ENCODE data around the gene MYL7.
"Not testable (repeated sequence)": the region's sequence is repeated elsewhere in the genome, so short reads cannot be mapped to it uniquely, and the experiment has no call there.

Gene MYL7, protein sequence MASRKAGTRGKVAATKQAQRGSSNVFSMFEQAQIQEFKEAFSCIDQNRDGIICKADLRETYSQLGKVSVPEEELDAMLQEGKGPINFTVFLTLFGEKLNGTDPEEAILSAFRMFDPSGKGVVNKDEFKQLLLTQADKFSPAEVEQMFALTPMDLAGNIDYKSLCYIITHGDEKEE

DNA sequence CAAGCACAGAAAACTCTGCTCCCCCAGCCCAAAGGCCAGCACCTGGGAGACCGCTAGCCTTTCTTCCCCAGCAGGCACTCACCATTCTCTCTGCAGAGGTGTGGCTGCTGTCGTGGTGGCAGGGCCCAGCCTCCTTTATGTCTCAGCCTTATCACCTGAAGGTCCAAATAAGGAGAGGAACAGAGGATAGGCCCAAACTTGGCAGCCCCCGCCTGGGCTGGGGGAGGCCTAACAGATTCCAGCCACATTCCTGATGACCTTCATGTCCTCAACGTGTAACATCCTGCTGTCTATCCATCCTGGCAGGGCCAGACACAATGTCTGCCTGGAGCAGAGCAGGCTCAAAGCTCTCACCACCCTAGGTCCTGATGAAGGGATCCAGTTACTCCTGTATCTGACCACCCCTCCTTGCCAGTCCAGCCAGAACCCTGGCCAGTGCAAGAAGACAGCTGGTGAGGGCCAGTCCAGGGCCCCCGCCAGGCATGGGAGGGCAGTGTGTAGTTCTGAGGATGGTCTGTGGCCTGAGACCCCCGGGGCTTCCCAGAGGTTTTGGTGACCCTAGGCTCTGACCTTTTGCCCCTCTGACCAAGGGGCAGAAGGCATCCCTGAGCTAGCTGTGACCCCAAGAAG lies at the start of gene MYL7:
Gene MYL7 (minus strand): TSS at position 112 of the 630 bp plus-strand sequence. CDS start 27 bp downstream, at position 85.
- no peak for DNase-seq

DNA sequence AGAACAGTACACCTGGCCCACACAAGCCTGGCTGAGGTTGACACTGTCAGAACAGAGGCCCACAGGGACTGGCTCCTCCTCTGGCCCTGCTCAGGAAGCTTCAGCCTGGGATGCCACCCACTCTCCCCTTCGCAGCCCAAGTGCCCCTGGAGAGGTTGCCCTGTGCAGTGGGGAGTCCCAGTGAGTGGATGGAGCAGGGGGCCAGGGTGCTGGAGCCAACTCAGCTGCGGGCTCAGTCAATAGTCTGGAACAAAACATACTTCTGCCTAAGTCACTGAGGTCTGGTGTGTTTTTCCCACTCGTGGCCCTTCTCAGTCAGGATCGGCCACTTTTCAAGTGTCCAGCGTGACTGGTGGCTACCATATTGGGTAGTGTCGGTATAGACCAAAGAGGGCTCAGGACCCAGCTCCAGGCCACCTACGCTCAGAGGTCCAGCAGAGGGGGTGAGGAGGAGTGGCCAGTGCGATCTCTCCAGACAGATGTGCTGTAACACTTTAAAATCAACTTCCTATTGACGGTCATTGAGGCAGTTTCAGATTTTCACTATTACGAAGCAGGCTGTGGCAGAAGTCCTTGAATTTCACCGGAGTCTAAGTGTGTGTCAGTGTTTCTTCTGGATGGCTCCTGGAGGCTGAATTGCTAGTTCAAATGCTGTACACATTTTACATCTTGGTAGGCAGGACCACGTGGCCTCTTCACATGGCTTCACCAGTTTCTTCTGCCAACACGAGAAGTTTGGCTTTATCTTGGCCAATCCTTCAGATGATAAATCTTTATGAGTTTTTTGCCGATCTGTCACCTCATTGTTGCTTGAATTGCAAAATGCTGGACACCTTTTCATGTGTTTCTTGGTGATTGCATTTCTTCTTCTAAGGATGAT lies 49.1 kb upstream of the MYL7 start:
- DNase-seq: peak in 1 of 3 experiments; percentile 33

DNA sequence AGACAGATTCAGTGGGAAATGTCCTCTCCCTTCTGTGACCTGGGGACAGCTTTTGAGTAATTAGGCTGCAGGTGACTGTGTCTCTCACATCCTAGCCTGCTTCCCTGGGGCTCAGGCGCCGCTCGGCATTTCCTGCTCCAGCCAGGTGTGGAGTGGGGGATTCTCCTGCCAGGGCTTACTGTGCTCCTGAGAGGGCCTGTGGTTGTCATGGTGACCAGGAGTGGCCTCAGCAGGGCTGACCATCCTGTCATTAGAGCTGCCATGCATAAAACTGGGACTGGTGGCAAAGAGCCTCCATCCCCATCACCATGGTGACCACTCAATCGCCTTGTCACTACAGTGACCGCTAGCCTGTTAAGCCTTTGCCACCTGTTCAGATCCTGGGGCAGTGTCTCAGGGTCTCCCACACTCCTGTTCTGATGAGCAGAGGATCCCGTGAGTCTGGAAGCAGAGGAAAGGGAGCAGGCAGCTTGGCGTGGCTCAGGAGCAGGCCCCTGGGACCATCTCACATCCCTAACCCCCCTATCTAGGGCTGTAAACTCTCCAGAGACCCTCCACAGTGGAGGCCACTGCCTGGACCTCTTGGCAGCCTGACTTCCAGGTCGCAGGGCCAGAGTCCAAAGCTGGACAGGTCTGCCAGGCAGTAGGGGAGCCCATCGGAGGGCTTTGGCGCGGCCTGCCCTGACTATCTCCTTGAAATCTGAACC lies 48.3 kb upstream of the MYL7 start, which contains the start of gene GCK:
Gene GCK (minus strand): TSS at position 154 of the 707 bp plus-strand sequence. CDS start 486 bp downstream, outside the sequence.
- DNase-seq: peak; percentile 91 to 100 (median 95)

DNA sequence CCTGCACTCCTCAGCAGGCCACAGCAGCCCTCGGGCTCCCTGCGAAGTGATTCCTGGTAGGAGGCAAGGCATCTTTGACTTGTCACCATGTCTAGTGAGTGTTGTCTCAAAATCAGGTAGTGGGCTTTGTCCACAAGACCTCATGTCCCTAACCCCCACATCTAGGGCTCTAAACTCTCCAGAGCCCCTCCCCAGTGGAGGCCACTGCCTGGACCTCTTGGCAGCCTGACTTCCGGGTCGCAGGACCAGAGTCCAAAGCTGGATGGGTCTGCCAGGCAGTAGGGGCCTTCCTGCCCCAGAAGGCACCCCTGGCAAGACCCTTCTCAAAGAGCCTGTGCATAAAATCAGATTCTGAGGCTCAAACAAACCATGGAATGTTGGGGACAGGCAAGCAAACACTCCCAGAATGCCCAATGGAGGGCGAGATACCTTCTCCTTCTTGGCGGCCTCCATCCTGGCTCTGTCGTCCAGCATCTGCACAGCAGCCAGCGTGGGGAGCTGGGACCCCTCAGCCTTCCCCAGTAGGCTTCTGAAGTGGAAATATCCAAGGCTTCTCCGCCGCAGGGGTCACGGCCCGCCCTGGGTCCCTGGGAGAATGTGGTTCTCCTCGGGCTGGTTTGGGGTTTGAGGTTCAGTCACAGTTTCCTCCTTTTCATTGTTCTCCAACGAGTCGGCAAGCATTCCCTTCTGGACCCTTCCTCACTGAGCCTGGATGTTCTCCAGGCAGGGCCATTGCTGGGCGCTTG lies 47.5 kb upstream of the MYL7 start:
- peak in 2 of 3 experiments; percentile 29 to 53 for DNase-seq

DNA sequence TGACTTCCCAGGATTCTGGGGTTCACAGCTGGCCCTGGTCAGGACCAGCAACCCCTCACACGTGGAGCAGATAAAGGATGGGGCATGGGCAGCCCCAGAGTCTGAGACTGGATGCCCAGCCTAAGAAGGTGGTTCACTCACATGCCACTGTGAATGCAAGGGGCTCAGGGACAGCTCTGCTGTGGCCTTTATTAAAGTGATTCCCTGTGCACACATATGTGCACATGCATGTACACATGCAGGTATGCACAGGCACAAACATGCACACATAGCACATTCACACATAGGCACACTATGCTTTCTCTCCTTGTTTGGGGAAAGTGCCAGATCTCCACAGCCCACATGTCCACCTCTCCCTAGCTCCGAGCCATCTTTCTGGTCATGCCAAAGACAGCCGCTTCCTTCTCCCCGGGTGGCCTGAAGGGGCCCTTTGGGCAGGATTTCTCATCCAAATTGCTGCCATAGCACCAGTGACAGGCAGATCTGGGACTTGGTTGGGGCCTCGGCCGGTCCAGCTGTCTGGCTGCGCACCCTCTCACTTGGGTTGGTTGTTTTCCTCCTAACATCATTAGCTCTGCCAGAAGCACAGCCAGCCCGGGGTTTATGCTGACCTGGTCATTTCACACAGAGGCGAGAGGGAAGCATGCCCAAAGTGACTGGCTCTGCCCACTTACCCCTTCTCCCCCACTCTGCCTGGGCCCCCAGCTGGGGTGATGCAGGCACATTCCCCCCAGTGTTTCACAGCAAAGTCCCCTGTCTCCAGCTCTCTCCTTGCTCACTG lies 46.7 kb upstream of the MYL7 start:
- DNase-seq: peak in 1 of 3 experiments; percentile 51

DNA sequence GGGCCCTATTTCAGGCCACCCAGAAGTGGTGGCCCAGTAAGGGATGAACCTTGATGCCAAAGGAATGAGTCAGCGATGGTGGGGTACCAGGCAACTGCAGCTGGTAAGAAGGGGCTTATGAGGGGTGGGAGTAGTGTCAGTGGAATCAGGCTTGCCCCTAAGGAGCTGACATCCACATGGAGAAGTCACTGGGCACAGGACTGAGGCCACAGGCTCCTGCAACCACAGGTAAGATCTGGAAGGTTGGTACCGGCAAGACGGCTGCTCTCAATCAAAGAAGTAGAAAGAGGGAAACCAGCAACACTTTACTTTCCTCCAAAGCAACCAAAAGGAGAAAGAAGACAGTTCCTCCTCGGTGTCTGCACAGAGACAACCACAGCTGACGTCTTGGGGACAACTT lies 45.6 kb upstream of the MYL7 start:
- DNase-seq: no peak

DNA sequence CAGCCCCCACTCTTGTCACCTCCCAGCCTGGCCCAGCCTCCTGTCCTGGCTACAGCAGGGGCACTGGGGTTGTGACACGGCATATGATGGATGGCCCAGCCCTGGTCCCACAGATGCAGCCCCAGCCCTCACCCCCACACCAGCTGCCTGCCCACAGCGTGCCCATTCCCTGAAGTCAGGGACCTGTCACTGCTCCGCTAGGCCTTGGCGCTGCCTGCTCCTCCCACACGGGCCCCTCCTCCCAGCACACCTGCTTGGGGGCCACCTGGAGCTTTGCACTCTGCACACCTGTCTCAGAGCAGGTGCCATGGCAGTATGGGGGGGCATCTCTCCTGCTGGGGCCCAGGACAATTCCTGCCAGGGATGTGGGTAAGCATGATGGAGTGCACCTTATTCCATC lies 44.6 kb upstream of the MYL7 start:
- DNase-seq: peak; percentile 19 to 79 (median 68)

DNA sequence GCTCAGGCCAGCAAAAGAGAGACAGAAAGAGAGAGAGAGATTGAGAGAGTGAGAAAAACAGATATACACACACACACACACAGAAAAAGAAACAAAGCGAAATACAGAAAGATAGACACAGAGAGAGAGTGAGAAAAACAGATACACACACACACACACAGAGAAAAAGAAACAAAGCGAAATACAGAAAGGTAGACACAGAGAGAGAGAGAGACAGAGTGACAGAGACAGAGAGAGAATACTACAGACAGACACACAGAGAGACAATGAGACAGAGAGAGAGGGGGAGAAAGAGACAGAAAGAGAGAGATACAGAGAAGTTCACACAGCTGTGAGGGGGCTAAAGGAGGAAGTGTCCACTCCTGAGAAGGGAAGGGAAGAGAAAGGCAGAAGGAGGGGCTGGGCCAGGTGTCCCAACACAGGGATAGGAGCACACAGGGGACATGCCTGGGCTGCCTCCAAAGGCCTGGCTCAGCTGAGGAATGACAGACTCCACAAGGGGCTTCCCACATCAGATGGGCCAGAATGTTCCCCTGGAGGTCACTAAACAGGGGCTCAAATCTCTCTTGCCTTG lies 43.8 kb upstream of the MYL7 start:
- DNase-seq: no peak

DNA sequence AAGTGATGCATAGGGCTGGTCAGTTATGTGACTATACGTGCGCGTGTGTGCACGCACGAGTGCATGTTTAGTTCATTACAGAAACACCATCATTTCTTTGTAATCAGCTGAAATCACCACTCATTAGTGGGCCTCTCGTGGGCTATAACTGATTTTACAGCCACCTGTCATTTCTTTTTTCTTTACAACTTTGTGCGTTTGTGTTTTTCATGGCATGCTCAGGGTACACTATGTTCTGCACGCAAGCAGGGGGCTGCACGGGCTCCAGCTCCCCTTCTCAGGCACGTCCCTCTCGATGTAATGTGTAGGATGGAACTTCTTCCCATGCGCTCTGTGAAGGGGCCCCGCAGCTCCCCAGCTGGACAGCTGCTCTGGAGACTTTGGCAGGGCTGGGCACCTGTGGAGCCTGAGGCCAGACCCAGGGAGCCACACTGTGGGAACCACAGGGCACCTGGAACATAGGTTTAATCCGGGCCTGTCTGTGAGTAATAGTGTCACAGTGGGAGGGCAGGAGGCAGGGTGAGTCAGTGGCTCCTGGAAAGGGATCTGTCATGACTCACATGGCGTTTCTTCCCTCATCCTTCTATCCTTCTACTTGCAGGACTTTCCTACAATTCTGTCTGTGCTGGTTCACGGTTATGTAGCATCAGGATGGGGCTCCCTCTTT lies 43.2 kb upstream of the MYL7 start:
- DNase-seq: peak in 2 of 3 experiments; percentile 78 to 93

DNA sequence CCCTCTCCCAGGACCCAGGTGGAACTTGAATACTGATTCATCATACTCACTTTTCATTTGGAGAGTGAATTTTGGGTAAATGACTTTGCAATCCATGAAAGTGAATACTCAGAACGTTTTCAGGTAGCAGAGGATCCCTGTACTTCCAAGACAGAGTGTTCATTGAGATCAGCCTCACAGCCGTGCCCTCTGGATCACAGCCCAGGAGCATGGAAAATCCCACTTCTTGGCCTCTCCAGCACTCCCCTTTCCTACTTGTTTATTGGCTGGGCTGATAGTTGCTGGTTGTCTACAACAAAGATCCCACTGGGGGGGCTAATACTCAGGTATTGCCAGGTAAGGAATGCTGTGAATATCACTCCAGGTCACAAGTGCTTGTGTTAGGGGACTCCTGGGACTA lies 42.3 kb upstream of the MYL7 start:
- peak in 1 of 3 experiments; percentile 30 for DNase-seq

DNA sequence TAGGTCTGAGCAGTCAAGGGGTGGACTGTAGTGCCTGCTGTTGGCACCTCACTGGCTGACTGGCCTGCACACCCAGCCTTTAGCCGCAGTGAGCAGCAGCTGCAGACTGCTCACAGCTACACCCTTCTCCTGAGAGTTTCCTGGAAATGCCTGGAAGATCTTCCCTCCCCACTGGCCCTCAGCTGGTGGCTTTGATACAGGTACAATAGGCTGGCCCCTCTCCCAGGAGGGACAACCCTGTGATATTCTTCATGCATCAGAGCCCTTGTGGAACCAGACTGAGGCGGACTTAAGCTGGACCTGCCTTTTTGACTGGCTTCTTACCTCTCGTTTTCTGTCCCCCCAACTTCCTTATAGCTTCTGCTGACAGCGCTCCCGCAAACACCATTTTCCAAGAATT lies 41.7 kb upstream of the MYL7 start:
- DNase-seq: no peak

DNA sequence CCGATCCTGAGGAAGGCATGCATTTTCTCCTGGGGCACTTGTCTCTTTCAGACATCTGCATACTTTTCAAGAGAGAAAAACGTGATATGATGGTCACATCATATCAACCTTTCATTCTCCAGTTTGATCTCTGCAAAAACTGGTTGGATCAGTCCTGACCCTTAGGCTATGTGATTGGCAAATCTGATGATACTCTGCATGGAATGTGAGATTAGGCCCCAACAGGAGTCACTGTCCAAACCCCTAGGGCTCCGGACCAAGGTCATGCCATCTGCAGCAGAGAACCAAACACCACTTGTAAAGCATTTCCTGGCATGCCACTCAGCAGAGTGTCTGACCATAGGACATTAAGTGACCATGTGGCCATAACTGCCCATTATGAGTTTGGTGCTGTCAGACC lies 39.5 kb upstream of the MYL7 start:
- no peak for DNase-seq

DNA sequence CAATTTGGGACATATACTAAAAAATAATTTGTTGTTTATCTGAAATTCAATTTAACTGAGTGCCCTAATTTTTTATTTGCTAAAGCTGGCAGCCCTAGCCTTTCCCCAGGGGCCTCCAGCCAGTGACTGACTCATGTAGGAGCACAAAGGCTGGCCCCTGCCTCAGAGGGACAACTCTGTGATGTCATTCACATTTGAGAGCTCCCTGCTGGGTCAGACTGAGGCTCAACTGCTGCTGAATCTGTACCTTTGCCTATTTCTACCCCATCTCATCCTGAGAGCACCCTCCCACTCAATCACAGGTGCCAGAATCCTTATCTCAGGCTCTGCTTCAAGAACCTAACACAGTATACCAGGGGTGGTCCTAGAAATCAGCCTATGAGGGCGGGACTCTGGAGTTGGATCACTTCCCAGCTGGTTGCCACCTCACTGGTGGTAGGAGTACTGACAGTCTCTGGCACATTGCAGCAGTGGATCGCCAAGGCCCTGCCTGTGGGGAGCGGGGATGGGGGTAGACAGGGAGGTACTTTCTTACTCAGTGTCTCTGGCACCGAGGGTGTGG lies 36.5 kb upstream of the MYL7 start:
- DNase-seq: peak in 1 of 3 experiments; percentile 20

DNA sequence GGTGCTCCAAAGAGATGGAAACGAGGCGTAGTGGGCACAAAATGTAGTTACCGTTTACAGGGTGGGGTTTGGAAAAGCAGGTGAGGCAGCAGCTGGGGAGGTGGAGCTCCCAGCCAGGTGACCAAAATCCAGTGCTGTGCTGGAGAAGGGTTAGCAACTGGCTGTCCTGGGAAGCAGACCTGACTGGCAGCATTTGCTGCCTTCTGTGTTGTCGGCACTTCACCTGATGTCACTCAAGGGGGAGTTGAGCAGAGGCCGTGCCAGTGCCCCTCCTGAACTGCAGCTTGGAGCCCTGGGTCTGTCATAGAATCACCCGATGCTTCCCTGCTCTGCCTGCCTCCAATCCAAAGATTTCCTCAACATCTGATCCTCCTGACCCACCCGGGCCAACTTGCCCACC lies 35.4 kb upstream of the MYL7 start:
- DNase-seq: no peak

DNA sequence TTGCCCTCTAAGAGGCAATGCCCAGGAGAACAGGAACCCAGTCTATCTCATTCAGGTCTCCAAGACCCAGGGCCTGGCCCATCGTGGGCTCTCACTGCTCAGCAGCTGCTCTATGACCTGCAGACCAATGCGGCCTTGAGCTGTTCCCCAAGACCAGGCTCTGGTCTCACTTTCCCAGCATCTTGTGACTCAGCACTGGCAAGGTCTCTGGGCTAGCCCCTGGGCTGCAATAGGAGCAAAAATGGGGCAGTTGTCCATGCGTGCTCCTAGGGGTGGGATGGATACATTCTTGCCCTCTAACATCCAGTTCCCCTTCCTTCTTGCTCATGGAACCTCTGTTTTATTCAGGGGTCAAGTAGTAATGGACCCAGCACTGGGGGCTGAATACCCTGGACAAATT lies 34.6 kb upstream of the MYL7 start:
- DNase-seq: no peak

DNA sequence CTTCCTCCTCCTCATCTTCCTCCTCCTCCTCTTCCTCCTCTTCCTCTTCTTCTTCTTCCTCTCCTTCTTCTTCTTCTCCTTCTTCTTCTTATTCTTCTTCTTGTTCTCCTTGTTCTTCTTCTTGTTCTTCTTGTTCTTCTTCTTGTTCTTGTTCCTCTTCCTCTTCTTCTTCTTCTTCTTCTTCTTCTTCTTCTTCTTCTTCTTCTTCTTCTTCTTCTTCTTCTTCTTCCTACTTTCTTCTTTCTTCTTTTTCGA lies 33.5 kb upstream of the MYL7 start:
- DNase-seq: not testable (repeated sequence)

DNA sequence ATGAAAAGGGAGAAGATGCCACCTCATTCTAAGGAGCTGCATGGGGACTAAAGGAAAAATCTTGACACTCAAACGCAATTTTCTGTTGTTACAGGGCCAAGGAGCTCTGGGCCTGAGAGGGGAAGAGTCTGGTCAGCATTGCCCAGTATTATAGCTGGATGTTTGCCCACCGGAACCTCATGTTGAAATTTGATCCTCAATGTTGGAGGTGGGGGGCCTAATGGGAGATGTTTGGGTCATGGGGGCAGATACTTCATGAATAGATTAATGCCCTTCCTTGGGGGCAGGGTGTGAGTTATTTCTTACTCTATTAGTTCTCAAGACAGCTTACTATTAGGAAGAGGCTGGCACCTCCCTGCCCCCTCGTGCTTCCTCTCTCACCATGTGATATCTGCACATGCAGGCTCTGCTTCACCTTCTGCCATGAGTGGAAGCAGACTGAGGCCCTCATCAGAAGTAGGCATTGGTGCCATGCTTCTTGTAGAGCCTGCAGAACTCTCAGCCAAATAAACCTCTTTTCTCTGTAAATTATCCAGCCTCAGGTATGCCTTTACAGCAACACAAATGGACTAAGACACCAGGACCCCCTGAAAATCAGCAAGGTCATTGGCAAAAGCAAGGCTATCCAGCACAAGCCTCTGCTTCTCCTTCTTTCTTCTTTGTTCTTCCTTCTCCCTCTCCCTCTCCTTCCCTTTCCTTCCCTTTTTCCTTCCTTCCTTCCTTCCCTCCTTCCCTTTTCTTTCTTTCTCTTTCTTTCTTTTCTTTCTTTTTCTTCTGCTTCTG lies 33.0 kb upstream of the MYL7 start:
- no peak for DNase-seq

DNA sequence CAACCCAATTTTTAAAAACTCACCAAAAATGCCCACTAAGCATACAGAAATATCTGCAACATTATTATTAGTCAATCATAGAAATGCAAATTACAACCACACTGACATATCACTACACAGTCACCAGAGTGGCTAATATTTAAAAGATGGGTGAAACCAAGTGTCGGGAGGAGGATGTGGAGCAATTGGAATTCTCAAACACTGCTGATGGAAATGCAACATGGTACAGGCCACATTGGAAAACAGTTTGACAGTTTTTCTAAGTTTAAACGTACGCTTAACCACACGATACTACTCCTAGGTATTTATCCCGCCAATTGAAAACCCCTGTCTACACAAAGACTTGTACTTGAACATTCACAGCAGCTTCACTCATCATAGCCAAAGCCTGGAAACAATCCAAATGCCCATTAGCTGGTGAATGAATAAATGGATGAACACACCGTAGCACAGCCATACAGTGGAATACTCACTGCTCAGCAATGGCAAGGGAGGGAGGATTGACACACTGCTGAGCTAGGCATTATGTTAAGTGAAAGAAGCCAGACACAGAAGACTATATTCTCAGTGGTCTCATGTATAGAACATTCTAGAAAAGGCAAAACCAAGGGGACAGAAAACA lies 31.8 kb upstream of the MYL7 start:
- DNase-seq: peak in 2 of 3 experiments; percentile 42 to 78

DNA sequence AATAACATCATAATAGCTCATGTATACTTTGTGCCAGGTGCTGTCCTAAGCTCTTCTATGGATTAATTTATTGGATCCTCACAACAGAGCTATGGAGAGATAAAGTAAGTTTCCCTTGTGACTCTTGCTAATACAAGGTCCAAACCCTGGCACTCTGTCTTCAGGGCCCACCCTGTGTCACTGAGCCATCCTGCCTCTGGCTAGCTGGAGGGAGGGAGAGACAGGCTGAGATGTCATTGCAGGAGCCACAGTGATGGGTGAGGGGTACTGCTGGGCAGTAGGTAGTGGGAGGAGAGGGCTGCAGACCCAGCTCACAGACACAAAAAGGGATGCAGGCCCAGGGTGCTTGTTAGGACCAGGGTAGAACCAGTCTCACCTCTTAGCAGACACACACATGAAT lies 31.2 kb upstream of the MYL7 start:
- no peak for DNase-seq

All from NCI-H1417 (cell line).